ENCODE data around the gene GLUD1. TPM values are rescaled to one million over a fixed set of nuclear protein-coding genes. Genes with fewer than 3 reads are reported as not detected.
"Not testable (repeated sequence)": the region's sequence is repeated elsewhere in the genome, so short reads cannot be mapped to it uniquely, and the experiment has no call there.

GLUD1 gene
- polyA plus RNA-seq, 6 donors from 2014 or later, result 90.7 to 158 (median 104) TPM

DNA sequence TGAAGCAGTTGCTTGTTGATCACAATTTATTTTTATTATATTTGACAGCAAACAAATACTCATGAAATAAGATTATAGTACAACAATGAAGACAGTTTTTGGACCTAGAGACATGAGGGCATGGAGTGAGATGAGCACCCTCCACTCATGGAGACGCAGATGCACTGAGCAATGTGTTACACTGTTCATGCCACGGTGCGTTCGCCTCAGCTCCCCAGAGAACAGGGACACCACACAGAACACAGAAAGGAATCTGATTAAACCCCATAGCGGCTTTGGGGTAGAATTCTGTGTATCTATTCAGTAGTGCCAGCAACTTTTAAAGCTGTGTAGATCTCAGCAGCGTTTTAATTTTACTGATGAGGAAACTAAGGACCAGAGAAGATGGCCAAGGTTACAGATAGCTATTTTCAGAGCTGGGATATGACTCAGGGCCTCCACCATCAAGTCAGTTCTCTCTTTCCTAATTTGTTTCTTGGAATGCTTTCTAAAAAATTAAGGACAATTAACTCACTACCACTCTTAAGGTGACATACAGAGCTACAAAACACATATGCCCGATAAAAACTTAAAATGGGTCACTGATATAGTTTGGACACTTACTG is 41.0 kb downstream of the GLUD1 start:
- ATAC-seq (ENCODE audit: low read depth in 2 of 2) (no peak), DNase-seq (no peak)
- H3K27ac Mint-ChIP-seq, result no peak overlapping the region
- no peaks in the 10 kb centered on the region for H3K4me1 Mint-ChIP-seq
- H3K9me3 Mint-ChIP-seq, result no peaks in the 10 kb centered on the region
- no peaks in the 10 kb centered on the region for H3K27me3 Mint-ChIP-seq
- H3K36me3 Mint-ChIP-seq, result peaks cover 0 to 25% of the 10 kb centered on the region in 2 donors
- H3K4me3 Mint-ChIP-seq, result no peak overlapping the region

DNA sequence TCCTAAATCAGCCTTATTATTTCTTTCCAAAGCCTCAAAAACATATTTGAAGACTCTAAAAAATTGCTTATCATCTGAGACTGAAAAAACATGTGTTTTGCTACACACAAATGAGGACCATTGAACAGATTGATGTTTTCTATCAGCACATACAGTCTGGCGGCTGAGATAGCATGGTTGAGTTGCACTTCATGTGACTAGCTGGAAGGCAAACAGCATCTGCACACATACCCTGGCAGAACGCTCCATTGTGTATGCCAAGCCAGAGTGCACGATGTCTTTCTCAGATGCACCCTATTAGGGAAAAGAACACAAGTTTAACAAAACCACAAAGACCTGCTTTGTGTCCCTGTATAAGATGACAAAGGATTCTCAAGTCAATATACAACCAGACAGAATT is 41.5 kb downstream of the GLUD1 start:
- H3K4me1 Mint-ChIP-seq, result no peaks in the 10 kb centered on the region
- no peaks in the 10 kb centered on the region for H3K9me3 Mint-ChIP-seq
- no peaks in the 10 kb centered on the region for H3K27me3 Mint-ChIP-seq
- H3K4me3 Mint-ChIP-seq, result no peak overlapping the region
- no peak for ATAC-seq (ENCODE audit: low read depth in 2 of 2)
- H3K36me3 Mint-ChIP-seq, result peaks cover 0 to 22% of the 10 kb centered on the region in 2 donors
- no peak for DNase-seq
- H3K27ac Mint-ChIP-seq, result no peak overlapping the region

DNA sequence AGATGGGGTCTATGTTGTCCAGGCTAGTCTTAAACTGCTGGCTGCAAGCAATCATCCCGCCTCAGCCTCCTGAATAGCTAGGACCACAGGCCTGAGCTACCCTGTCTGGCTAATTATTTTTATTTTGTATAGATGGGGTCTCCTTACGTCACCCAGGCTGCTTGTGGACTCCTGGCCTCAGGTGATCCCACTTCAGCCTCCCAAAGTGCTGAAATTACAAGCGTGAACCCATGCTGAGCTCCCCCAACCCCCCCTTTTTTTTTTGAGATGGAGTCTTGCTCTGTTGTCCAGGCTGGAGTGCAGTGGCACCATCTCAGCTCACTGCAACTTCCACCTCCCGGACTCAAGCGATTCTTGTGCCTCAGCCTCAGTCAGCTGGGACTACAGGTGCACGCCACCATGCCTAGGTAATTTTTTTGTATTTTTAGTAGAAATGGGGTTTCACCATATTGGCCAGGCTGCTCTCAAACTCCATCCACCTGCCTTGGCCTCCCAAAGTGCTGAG is 49.2 kb downstream of the GLUD1 start:
- Mint-ChIP-seq H3K27me3 (no peaks in the 10 kb centered on the region), H3K27ac (no peak overlapping the region), H3K4me3 (no peak overlapping the region), H3K4me1 (no peaks in the 10 kb centered on the region), H3K9me3 (peaks cover 0 to 1% (median 0%) of the 10 kb centered on the region in 7 donors), H3K36me3 (peaks cover 10 to 15% of the 10 kb centered on the region in 2 donors)
- no peak for ATAC-seq (ENCODE audit: low read depth in 2 of 2)
- no peak for DNase-seq

DNA sequence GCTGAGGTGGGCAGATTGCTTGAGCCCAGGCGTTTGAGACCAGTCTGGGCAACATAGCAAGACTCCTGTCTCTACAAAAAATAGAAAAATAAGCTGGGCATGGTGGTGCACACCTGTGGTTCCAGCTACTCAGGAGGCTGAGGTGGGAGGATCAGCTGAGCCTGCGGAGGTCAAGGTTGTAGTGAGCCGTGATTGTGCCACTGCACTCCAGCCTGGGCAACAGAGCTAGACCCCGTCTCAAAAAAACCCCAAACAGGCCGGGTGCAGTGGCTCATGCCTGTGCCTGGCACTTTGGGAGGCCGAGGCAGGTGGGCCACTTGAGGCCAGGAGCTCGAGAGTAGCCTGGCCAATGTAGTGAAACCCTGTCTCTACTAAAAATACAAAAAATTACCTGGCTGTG is 51.1 kb downstream of the GLUD1 start:
- not testable (repeated sequence) for H3K4me1 Mint-ChIP-seq; H3K27ac Mint-ChIP-seq; H3K4me3 Mint-ChIP-seq; DNase-seq; H3K27me3 Mint-ChIP-seq; ATAC-seq (ENCODE audit: low read depth in 2 of 2)
- H3K9me3 Mint-ChIP-seq, result peaks cover 0 to 12% (median 8%) of the 10 kb centered on the region in 7 donors
- peaks cover 10 to 11% of the 10 kb centered on the region in 2 donors for H3K36me3 Mint-ChIP-seq

DNA sequence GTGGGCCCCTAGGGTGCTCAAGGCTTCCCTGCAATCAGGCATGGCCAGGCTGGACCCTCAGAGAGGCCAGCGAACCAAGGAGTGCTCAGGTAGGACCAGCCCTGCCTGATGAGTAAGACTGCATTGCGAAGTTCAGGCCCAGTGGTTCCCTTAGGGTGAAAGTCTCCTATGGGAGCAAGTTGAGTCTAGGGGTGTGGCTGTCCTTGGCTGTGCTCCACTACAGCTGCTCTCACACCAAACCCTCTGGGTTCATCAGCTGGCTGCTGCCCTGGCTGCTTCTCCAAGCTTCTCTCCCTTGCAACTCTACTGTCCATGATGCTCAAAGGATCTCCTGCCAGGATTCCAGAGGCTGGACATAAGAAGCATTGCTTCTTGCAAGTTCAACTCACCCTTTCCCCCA is 55.9 kb downstream of the GLUD1 start:
- Mint-ChIP-seq H3K36me3 (peaks cover 6 to 10% of the 10 kb centered on the region in 2 donors), H3K4me1 (no peaks in the 10 kb centered on the region), H3K27me3 (peaks cover 0 to 4% (median 0%) of the 10 kb centered on the region in 3 donors), H3K9me3 (peaks cover 0 to 16% (median 8%) of the 10 kb centered on the region in 7 donors), H3K27ac (no peak overlapping the region), H3K4me3 (no peak overlapping the region)
- no peak for ATAC-seq (ENCODE audit: low read depth in 2 of 2)
- no peak for DNase-seq

DNA sequence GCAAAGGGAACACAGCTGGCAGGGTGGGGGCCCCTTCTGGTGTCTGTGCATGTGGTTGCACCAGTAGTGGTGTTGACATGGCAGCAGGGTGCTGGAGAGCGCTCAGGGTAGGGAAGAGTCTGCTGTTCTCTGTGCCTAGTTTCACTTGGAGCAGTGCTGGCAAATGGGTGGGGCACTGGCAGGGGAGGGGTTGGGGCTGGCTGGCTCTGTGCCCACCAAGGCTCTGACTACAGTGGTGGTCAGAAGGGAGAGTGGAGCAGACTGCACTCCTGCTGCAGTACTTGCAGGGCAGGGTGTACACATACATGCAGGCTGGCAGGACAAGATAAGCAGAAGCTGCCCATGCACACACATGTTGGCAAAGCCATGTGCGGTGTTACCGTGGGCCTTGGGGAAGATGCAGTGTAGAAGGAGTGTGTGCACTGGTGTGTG is 56.3 kb downstream of the GLUD1 start:
- peaks cover 0 to 4% (median 0%) of the 10 kb centered on the region in 3 donors for H3K27me3 Mint-ChIP-seq

DNA sequence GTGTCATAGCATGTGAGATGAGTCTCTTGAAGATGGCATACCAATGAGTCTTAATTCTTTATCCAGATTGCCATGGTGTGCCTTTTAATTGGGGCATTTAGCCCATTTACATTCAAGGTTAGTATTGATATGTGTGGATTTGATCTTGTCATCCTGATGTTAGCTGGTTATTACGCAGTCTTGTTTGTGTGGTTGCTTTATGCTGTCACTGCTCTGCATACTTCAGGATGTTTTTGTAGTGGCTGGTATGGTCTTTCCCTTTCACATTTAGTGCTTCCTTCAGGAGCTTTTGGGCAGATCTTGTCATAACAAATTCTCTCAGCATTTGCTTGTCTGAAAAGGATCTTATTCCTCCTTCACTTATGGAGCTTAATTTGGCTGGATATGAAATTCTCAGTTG is 58.0 kb downstream of the GLUD1 start:
- no peak for DNase-seq
- H3K4me1 Mint-ChIP-seq, result no peaks in the 10 kb centered on the region
- H3K9me3 Mint-ChIP-seq, result peaks cover 0 to 16% (median 8%) of the 10 kb centered on the region in 7 donors
- no peak for ATAC-seq (ENCODE audit: low read depth in 2 of 2)
- no peaks in the 10 kb centered on the region for H3K36me3 Mint-ChIP-seq
- H3K27me3 Mint-ChIP-seq, result peaks cover 0 to 4% (median 0%) of the 10 kb centered on the region in 3 donors
- H3K27ac Mint-ChIP-seq, result no peak overlapping the region
- no peak overlapping the region for H3K4me3 Mint-ChIP-seq

More for the DNA sequence above, 56.3 kb downstream of the GLUD1 start:
- Mint-ChIP-seq H3K9me3 (peaks cover 0 to 16% (median 8%) of the 10 kb centered on the region in 7 donors), H3K27ac (peak overlapping the region in 1 of 6 donors; percentile 6), H3K4me3 (no peak overlapping the region), H3K4me1 (no peaks in the 10 kb centered on the region), H3K36me3 (peaks cover 5 to 9% of the 10 kb centered on the region in 2 donors)
- no peak for ATAC-seq (ENCODE audit: low read depth in 2 of 2)
- DNase-seq, result no peak

DNA sequence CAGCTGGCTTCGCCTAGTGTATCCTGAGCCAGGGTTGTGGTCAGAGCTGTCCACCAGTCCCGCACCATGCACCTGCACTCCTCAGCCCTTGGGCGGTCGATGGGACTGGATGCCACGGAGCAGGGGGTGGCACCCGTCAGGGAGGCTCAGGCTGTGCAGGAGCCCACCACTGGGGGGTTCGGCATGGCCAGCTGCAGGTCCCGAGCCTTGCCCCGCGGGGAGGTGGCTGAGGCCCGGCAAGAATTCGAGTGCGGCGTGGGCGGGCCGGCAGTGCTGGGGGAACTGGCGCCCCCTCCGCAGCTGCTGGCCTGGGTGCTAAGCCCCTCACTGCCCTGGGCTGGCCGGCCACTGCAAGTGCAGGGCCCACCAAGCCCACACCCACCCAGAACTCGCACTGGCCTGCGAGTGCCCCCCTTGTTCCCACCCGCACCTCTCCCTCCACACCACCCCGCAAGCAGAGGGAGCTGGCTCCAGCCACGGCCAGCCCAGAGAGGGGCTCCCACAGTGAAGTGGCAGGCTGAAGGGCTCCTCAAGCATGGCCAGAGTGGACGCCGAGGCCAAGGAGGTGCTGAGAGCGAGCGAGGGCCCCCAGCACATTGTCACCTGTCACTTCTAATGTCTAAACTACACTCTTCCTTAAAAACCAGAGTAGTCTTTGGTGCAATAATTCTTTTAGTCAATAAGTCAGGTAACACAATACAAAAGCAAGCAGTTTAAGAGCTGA is 63.6 kb downstream of the GLUD1 start:
- DNase-seq (no peak), ATAC-seq (ENCODE audit: low read depth in 2 of 2) (no peak)
- H3K9me3 Mint-ChIP-seq, result peaks cover 0 to 6% (median 2%) of the 10 kb centered on the region in 7 donors
- H3K27me3 Mint-ChIP-seq, result no peaks in the 10 kb centered on the region
- no peaks in the 10 kb centered on the region for H3K4me1 Mint-ChIP-seq
- no peaks in the 10 kb centered on the region for H3K36me3 Mint-ChIP-seq
- H3K4me3 Mint-ChIP-seq, result no peak overlapping the region
- H3K27ac Mint-ChIP-seq, result peak overlapping the region in 1 of 6 donors; percentile 52

DNA sequence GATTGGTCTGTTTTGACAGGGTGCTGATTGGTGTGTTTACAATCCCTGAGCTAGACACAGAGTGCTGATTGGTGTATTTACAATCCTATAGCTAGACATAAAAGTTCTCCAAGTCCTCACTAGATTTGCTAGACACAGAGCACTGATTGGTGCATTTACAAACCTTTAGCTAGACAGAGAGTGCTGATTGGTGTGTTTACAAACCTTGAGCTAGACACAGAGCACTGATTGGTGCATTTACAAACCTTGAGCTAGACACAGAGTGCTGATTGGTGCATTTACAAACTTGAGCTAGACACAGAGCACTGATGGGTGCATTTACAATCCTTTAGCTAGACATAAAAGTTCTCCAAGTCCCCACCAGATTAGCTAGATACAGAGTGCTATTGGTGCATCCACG is 64.2 kb downstream of the GLUD1 start:
- H3K4me3 Mint-ChIP-seq; ATAC-seq (ENCODE audit: low read depth in 2 of 2); DNase-seq; H3K27me3 Mint-ChIP-seq; H3K27ac Mint-ChIP-seq; H3K36me3 Mint-ChIP-seq; H3K4me1 Mint-ChIP-seq; H3K9me3 Mint-ChIP-seq: not testable (repeated sequence)

DNA sequence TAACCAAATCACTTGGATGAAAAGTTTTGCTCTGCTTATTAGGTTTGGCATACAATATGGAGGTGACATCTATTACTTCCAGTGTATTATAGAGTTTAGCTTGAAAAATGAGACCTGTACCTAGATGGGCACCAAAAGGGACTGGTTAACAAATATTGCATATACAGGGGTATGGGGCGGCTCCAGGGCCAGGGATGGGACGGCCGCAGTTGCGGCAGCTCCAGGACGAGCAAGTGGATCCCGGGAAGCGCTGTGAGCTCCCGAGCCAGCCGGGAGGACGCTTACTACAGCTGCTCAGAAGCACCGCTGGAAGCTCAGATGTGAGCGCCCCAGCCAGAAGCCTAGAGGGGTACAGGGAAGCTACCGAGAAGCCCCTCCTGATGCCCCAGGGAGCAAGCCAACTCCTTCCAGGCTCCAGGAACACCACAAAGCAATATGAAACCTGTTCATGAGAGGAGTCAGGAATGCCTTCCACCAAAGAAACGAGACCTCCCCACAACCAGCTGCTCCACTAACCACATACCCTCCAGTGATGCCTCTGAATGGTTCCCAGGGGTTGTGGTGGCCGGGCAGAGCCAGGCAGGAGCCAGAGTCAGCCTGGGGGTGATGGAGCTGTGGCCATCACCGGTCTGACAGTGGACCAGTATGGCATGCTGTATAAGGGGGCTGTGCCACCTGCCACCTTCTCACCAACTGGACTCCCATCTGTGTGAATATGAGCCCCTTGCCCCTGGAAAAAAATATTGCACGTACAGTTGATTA is 67.7 kb downstream of the GLUD1 start:
- ATAC-seq (ENCODE audit: low read depth in 2 of 2); H3K36me3 Mint-ChIP-seq; H3K4me1 Mint-ChIP-seq; H3K27ac Mint-ChIP-seq; H3K9me3 Mint-ChIP-seq; H3K27me3 Mint-ChIP-seq; H3K4me3 Mint-ChIP-seq; DNase-seq: not testable (repeated sequence)

DNA sequence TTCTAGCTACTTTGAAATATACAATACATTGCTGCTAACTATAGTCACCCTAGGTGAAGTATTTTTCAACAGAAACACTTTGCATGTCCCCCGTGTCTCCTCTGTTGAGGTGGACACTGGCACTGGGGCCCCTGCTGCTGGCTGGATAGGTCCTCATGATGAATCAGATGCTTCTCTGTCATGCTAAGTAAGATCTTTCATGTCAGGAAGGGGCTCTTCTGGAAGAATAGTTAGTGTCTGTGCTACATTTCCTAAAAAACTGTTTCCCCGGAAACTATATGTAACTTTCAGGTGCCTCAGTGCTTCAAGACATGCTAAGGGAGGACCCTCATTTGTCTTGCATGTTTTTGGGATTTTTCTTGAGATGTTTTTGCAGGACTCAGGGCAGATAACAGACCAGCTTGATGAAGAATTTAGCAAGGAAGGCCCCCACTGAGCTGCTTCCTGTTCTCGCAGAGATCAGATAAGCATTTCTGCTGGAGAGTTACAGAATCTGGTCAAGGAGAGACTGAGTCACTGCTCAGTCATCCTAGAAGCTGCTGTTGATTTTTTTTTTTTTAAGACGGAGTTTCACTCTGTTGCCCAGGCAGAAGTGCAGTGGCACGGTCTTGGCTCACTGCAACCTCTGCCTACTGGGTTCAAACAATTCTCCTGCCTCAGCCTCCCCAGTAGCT is 69.2 kb downstream of the GLUD1 start:
- H3K27me3 Mint-ChIP-seq; H3K9me3 Mint-ChIP-seq; H3K36me3 Mint-ChIP-seq; ATAC-seq (ENCODE audit: low read depth in 2 of 2); H3K27ac Mint-ChIP-seq; H3K4me3 Mint-ChIP-seq; H3K4me1 Mint-ChIP-seq; DNase-seq: not testable (repeated sequence)

DNA sequence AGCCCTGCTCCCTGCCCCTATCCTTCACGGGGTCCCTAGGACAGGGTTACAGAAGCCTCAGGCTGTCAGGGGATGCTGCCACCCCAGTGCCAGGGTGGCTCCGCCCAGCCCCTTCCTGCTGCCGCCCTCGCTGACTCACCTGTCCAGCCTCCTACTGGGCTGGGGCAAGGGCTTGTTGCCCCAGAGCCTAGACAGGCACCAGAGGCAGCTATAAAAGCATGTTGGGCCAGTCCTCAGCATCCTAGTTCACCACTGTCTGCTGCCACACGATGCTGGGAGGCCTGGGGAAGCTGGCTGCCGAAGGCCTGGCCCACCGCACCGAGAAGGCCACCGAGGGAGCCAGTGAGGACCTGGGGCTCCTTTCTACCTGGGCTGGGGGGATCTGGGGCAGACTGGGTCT is 74.6 kb downstream of the GLUD1 start, which contains the start of gene FAM25A:
FAM25A (plus strand) TSS at position 239 of the 400 bp plus-strand sequence; CDS start at position 270, 31 bp downstream.
- not testable (repeated sequence) for H3K36me3 Mint-ChIP-seq; H3K4me3 Mint-ChIP-seq; H3K27ac Mint-ChIP-seq; H3K4me1 Mint-ChIP-seq; DNase-seq; H3K9me3 Mint-ChIP-seq; ATAC-seq (ENCODE audit: low read depth in 2 of 2)
- H3K27me3 Mint-ChIP-seq, result peaks cover 0 to 10% (median 0%) of the 10 kb centered on the region in 3 donors

DNA sequence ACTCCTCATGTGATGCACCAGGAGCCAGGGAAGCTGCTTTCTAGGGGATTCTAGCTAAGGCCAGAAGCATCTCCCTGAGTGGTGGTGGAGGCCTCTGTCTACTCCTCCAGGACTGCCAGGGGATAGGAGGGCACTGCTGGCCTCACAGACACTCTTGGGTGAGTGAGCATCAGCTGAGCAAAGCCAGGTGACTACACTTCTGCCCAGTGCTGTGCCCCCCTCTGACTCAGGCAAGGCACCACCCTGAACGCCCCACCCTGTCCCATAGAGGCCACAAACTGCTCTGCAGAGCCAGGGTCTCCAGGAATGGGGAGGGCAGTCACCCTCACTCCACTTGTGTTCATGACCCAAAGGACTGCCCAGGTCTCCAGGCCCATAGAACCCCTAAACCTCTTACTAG is 75.1 kb downstream of the GLUD1 start:
- H3K27ac Mint-ChIP-seq; H3K9me3 Mint-ChIP-seq; ATAC-seq (ENCODE audit: low read depth in 2 of 2); H3K4me3 Mint-ChIP-seq; H3K4me1 Mint-ChIP-seq; DNase-seq; H3K36me3 Mint-ChIP-seq: not testable (repeated sequence)
- H3K27me3 Mint-ChIP-seq, result peaks cover 0 to 10% (median 0%) of the 10 kb centered on the region in 3 donors
